GM12878 (cell line): ENCODE data around the gene GLIPR2. TPM values are rescaled to one million over a fixed set of nuclear protein-coding genes. Genes with fewer than 3 reads are reported as not detected.

Source experiments
- BRCA1 ChIP-seq: IDR thresholded peaks from 2 replicates; pipeline ENCODE4 v1.6.1; 2011; ENCODE audit warnings: low read depth, low read length, improper control_type of control experiment
- CBFB ChIP-seq: IDR thresholded peaks from 2 replicates; pipeline ENCODE4 v1.6.1; 2016; ENCODE audit warnings: antibody characterized with exemption, low read depth
- CBX3 ChIP-seq: fragments of 200-600 bp; sonication (generic); IDR thresholded peaks from 2 replicates; pipeline ENCODE4 v1.6.1; 2016; ENCODE audit warnings: low read depth, borderline replicate concordance
- CBX5 ChIP-seq: sonication (generic); IDR thresholded peaks from 2 replicates; pipeline ENCODE4 v1.6.1; 2016; ENCODE audit warnings: low read depth, moderate library complexity, mild to moderate bottlenecking, inconsistent platforms
- EED ChIP-seq: sonication (generic); IDR thresholded peaks from 2 replicates; pipeline ENCODE4 v1.6.1; 2016; ENCODE audit warnings: antibody characterized with exemption, low read depth
- KDM1A ChIP-seq: fragments of 200-600 bp; sonication (generic); IDR thresholded peaks from 2 replicates; pipeline ENCODE4 v1.6.1; 2016; ENCODE audit warnings: borderline replicate concordance
- MXI1 ChIP-seq: fragments of 150-350 bp; IDR thresholded peaks from 2 replicates; pipeline ENCODE4 v1.6.1; 2011; ENCODE audit warnings: low read depth, mild to moderate bottlenecking, inconsistent platforms, low read length, improper control_type of control experiment
- POU2F2 ChIP-seq: IDR thresholded peaks from 3 replicates; pipeline ENCODE4 v1.6.1; 2011; ENCODE audit warnings: low read depth, mild to moderate bottlenecking, low read length, borderline replicate concordance
- SMAD5 ChIP-seq: IDR thresholded peaks from 2 replicates; pipeline ENCODE4 v1.6.1; 2016; ENCODE audit warnings: antibody characterized with exemption, low read depth
- SMC3 ChIP-seq: IDR thresholded peaks from 2 replicates; pipeline ENCODE4 v1.6.1; 2011; ENCODE audit warnings: low read length, improper control_type of control experiment, borderline replicate concordance
- SRF ChIP-seq, 2 experiments: IDR thresholded peaks; 2 replicates each; pipeline ENCODE4 v1.6.1; 2011; ENCODE audit warnings: low read depth in 2 of 2, low read length in 2 of 2, mild to moderate bottlenecking in 1 of 2, moderate library complexity in 1 of 2
- STAT3 ChIP-seq: IDR thresholded peaks from 2 replicates; pipeline ENCODE4 v1.6.1; 2011; ENCODE audit warnings: low read depth, low read length, improper control_type of control experiment
- ZNF24 ChIP-seq: fragments of 450-650 bp; IDR thresholded peaks from 2 replicates; pipeline ENCODE4 v1.6.1; 2017; ENCODE audit warnings: antibody characterized with exemption, mild to moderate bottlenecking
- ZSCAN29 ChIP-seq: fragments of 450-650 bp; IDR thresholded peaks from 2 replicates; pipeline ENCODE4 v1.6.1; 2017; ENCODE audit warnings: mild to moderate bottlenecking, moderate library complexity
- polyA plus RNA-seq, 11 experiments: library from polyadenylated mRNA; depleted of rRNA in 4 of 11; unstranded in 6 of 11; stranded (reverse) in 5 of 11; fragments of >200 nt; fragmentation: Nextera tagmentation in 4 of 11; fragmentation: Illumina TruSeq in 1 of 11; extraction: Ambion mirVana in 4 of 11; extraction: Trizol in 1 of 11; gene quantifications; 1 replicate in 1 of 11; 2 replicates in 10 of 11; pipeline versions ENCODE4 v1.2.1 to v1.2.3, GENCODE V29; 2011 to 2016; ENCODE audit warnings: inconsistent platforms in 2 of 11, missing spikeins in 2 of 11, low read depth in 1 of 11
- total RNA-seq, 4 experiments: library from RNA; depleted of rRNA in 3 of 4; stranded (reverse); fragments of >200 nt in 3 of 4; fragmentation: Illumina TruSeq in 1 of 4; extraction: Trizol in 1 of 4; gene quantifications; 2 replicates each; pipeline versions ENCODE4 v1.2.1 to v1.2.3, GENCODE V29; 2013 to 2021
- TF ChIP-seq, protein P1 (sequence below): fragments of 450-650 bp; IDR thresholded peaks from 2 replicates; pipeline ENCODE4 v1.6.1; 2017; ENCODE audit warnings: antibody characterized with exemption, mild to moderate bottlenecking, moderate library complexity

GLIPR2 gene
- total and polyA plus RNA-seq, 10 of the 15 experiments (the other 5 are each of a cell fraction or from before 2014, with no cell fraction given), result 0.41 to 3.5 (median 2.2) TPM

DNA sequence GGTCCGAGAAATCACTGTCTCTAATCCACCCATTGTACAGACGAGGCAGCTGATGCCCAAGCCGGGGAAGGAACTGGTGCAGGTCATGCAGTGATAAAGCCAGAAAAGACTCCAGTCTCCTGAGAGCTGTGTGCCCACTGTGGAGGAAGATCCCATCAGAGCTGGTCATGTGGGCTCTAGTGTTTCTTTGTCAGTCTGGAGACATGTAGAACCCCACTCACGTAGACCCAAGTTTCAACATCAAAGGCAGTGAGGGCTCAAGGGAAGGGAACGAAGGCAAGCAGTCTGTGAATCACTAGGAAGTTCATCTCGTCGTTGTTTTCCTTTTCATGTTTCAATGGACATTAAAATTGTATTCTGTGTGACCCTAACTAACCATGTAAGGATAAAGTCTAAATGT, 14.6 kb upstream of the GLIPR2 start (continued):
- no peak for TF ChIP-seq CBX5
- no peak for TF ChIP-seq MXI1
- no peak for TF ChIP-seq SMC3
- TF ChIP-seq STAT3, result no peak
- no peak for TF ChIP-seq ZNF24
- no peak for TF ChIP-seq CBFB
- TF ChIP-seq POU2F2, result no peak
- TF ChIP-seq ZSCAN29, result no peak
- TF ChIP-seq, protein P1, sequence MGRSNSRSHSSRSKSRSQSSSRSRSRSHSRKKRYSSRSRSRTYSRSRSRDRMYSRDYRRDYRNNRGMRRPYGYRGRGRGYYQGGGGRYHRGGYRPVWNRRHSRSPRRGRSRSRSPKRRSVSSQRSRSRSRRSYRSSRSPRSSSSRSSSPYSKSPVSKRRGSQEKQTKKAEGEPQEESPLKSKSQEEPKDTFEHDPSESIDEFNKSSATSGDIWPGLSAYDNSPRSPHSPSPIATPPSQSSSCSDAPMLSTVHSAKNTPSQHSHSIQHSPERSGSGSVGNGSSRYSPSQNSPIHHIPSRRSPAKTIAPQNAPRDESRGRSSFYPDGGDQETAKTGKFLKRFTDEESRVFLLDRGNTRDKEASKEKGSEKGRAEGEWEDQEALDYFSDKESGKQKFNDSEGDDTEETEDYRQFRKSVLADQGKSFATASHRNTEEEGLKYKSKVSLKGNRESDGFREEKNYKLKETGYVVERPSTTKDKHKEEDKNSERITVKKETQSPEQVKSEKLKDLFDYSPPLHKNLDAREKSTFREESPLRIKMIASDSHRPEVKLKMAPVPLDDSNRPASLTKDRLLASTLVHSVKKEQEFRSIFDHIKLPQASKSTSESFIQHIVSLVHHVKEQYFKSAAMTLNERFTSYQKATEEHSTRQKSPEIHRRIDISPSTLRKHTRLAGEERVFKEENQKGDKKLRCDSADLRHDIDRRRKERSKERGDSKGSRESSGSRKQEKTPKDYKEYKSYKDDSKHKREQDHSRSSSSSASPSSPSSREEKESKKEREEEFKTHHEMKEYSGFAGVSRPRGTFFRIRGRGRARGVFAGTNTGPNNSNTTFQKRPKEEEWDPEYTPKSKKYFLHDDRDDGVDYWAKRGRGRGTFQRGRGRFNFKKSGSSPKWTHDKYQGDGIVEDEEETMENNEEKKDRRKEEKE, result no peak
- no peak for TF ChIP-seq EED
- no peak for TF ChIP-seq SRF (IDR thresholded peaks at IDR 0.05; ENCODE audit: low read depth in 2 of 2, low read length in 2 of 2)
- no peak for TF ChIP-seq CBX3
- no peak for TF ChIP-seq KDM1A
- no peak for TF ChIP-seq BRCA1
- TF ChIP-seq SMAD5, result no peak
